A673 (cell line): ENCODE measurements around the gene TAS1R1. TPM values are rescaled to one million over a fixed set of nuclear protein-coding genes. Genes with fewer than 3 reads are reported as not detected.
A peak's percentile ranks its signal among the peaks of the same experiment; 100 is the strongest.

ENCODE experiments used
- BruUV-seq: library from RNA; stranded (reverse); fragments of 400-500 nt; replicated peaks from 2 replicates; lab custom pipeline; 2021; lab: Mats Ljungman, UMichigan
- CTCF ChIA-PET: fragments of 300-600 bp; sonication (Branson Sonifier 250); formaldehyde crosslinking; loops from one replicate; lab custom pipeline; 2022; ENCODE audit warnings: antibody characterized with exemption; lab: Charles Lee
- POLR2A ChIA-PET: fragments of 300-600 bp; sonication (Branson Sonifier 250); formaldehyde crosslinking; loops from one replicate; lab custom pipeline; 2022; ENCODE audit warnings: antibody characterized with exemption; ENCODE audit not compliant: low non-redundant PET; lab: Charles Lee
- DNase-seq: peaks from one replicate; pipeline ENCODE4 v3.0.0-alpha.2; 2015; ENCODE audit warnings: low spot score
- H3K27ac ChIP-seq: fragments of 200-600 bp; sonication (generic); 2 replicates; pipeline ENCODE4 v1.5.1; 2016; ENCODE audit warnings: mixed run types, low read depth, mild to moderate bottlenecking, mixed read lengths, antibody characterized with exemption, low read length; ENCODE audit not compliant: poor library complexity, severe bottlenecking
- H3K27me3 ChIP-seq: fragments of 200-600 bp; sonication (generic); replicated peaks from 2 replicates; pipeline ENCODE4 v1.6.1; 2017; ENCODE audit warnings: mixed run types, low read depth, mild to moderate bottlenecking, mixed read lengths, antibody characterized with exemption, low read length; ENCODE audit not compliant: insufficient read depth, poor library complexity
- H3K36me3 ChIP-seq: fragments of 200-600 bp; sonication (generic); 2 replicates; pipeline ENCODE4 v1.6.1; 2016; ENCODE audit warnings: mixed run types, mild to moderate bottlenecking, mixed read lengths, antibody characterized with exemption, low read length; ENCODE audit not compliant: insufficient read depth, poor library complexity, severe bottlenecking
- H3K4me1 ChIP-seq: fragments of 200-600 bp; sonication (generic); 2 replicates; pipeline ENCODE4 v1.6.1; 2017; ENCODE audit warnings: mixed run types, mild to moderate bottlenecking, mixed read lengths, antibody characterized with exemption, low read length; ENCODE audit not compliant: insufficient read depth, poor library complexity, severe bottlenecking
- H3K4me3 ChIP-seq: fragments of 200-600 bp; sonication (generic); 2 replicates; pipeline ENCODE4 v1.5.1; 2016; ENCODE audit warnings: low read depth, mixed run types, mild to moderate bottlenecking, mixed read lengths, low read length; ENCODE audit not compliant: poor library complexity, severe bottlenecking
- H3K9me3 ChIP-seq: fragments of 200-600 bp; sonication (generic); 2 replicates; pipeline ENCODE4 v1.6.1; 2016; ENCODE audit warnings: mixed run types, low read depth, mild to moderate bottlenecking, mixed read lengths, antibody characterized with exemption, low read length; ENCODE audit not compliant: poor library complexity, severe bottlenecking
- CTCF ChIP-seq: fragments of 300-800, 200-600 bp; sonication (generic); conservative IDR thresholded peaks from 2 replicates; pipeline ENCODE4 v1.5.1; 2017; ENCODE audit warnings: low read depth, mild to moderate bottlenecking, antibody characterized with exemption, low read length, moderate library complexity, mixed read lengths
- EZH2 ChIP-seq: fragments of 200-600 bp; sonication (generic); IDR thresholded peaks from 2 replicates; pipeline ENCODE4 v1.6.1; 2017; ENCODE audit warnings: borderline replicate concordance, low read depth, mild to moderate bottlenecking, mixed read lengths, antibody characterized with exemption, low read length; ENCODE audit not compliant: poor library complexity, severe bottlenecking
- intact Hi-C: fragments of 100-400 bp; cut with micrococcal nuclease; formaldehyde crosslinking; loops from one replicate; pipeline ENCODE4 v1.10.0; 2022; ENCODE audit not compliant: unreplicated experiment
- total RNA-seq: library from RNA; stranded (reverse); gene quantifications from 2 replicates; pipeline ENCODE4 v1.2.3, GENCODE V29; 2021

TAS1R1 gene
- total RNA-seq, 1 experiment from 2014 or later: not detected

GRCh38 chr1:6588128-6588892, 33.2 kb downstream of the TAS1R1 start:
- DNase-seq: no peak
- Histone ChIP-seq H3K4me1 (no peaks in the 10 kb centered on the region), H3K9me3 (no peaks in the 10 kb centered on the region), H3K27ac (no peak overlapping the region), H3K4me3 (no peak overlapping the region), H3K36me3 (peaks cover 31% of the 10 kb centered on the region), H3K27me3 (no peaks in the 10 kb centered on the region)
- POLR2A ChIA-PET: no interaction called here
- CTCF ChIA-PET: no interaction called here
- BruUV-seq: no TSS peak
- TF ChIP-seq EZH2 (no peak), CTCF (no peak)
- intact Hi-C loops: no loop called here

GRCh38 chr1:6588893-6589520, 33.9 kb downstream of the TAS1R1 start:
- intact Hi-C loops: no loop called here
- H3K27ac ChIP-seq: no peak overlapping the region
- no peak overlapping the region for H3K4me3 ChIP-seq
- DNase-seq: no peak
- H3K4me1 ChIP-seq: no peaks in the 10 kb centered on the region
- no peaks in the 10 kb centered on the region for H3K27me3 ChIP-seq
- H3K36me3 ChIP-seq: peaks cover 37% of the 10 kb centered on the region
- H3K9me3 ChIP-seq: no peaks in the 10 kb centered on the region
- ChIA-PET POLR2A (no interaction called here), CTCF (no interaction called here)
- TSS peak; percentile 30 for BruUV-seq
- TF ChIP-seq EZH2: no peak
- TF ChIP-seq CTCF: no peak

- H3K36me3 ChIP-seq: peaks cover 42% of the 10 kb centered on the region
These were observed 34.9 kb downstream of the TAS1R1 start for GRCh38 chr1:6590046-6590445.

More at GRCh38 chr1:6590046-6590445, 34.9 kb downstream of the TAS1R1 start:
- intact Hi-C loops: no loop called here
- H3K27ac ChIP-seq: no peak overlapping the region
- H3K4me3 ChIP-seq: no peak overlapping the region
- H3K27me3 ChIP-seq: no peaks in the 10 kb centered on the region
- ChIA-PET POLR2A (no interaction called here), CTCF (no interaction called here)
- no peaks in the 10 kb centered on the region for H3K4me1 ChIP-seq
- TF ChIP-seq EZH2: no peak
- no peak for TF ChIP-seq CTCF
- no peak for DNase-seq
- BruUV-seq: no TSS peak
- no peaks in the 10 kb centered on the region for H3K9me3 ChIP-seq
